ENCODE data around the gene GOLGA7B. TPM values are rescaled to one million over a fixed set of nuclear protein-coding genes. Genes with fewer than 3 reads are reported as not detected.

The GOLGA7B gene
- total RNA-seq, 2 donors from 2014 or later, result 0.18 to 0.27 TPM

DNA sequence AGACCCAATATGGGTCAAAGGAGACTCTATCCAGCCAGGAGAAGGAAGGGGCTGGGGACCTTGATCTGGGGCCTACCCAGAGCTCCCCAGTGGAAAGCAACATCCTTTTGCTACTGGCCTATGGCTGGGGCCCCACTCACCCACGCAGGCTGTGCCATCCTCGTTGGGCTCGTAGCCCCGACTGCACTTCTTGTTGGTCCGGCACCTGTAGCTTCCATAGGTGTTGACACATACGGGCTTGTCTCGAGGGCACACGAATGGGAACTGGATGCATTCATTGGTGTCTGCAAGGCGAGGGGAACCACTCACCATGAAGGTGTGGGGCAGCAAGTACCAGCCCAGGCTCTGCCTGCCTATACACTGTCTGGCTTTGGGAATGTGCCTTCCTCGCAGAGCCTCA is 30.5 kb downstream of the GOLGA7B start:
- H3K27me3 Mint-ChIP-seq (ENCODE audit: insufficient read depth), result peaks cover 14% of the 10 kb centered on the region
- H3K4me3 ChIP-seq (ENCODE audit: low read length), result no peak overlapping the region
- no peak overlapping the region for H3K9ac ChIP-seq (ENCODE audit: extremely low read depth, low read length, poor library complexity, severe bottlenecking)
- no peaks in the 10 kb centered on the region for H3K9me3 ChIP-seq (ENCODE audit: control insufficient read depth, low read length)
- no peaks in the 10 kb centered on the region for H3K9me3 Mint-ChIP-seq
- DNase-seq, result no peak
- no peak overlapping the region for H3K4me3 Mint-ChIP-seq
- no peak overlapping the region for H3K27ac ChIP-seq (ENCODE audit: low read depth, low read length)
- H3K36me3 ChIP-seq (ENCODE audit: control insufficient read depth, insufficient read depth, low read length), result no peaks in the 10 kb centered on the region
- WGBS, 2 experiments (ENCODE audit: insufficient coverage in 1 of 2, insufficient read length in 1 of 2), result 95 to 98% methylated on average over 10 of the region's 10 CpGs
- TF ChIP-seq, protein P1, sequence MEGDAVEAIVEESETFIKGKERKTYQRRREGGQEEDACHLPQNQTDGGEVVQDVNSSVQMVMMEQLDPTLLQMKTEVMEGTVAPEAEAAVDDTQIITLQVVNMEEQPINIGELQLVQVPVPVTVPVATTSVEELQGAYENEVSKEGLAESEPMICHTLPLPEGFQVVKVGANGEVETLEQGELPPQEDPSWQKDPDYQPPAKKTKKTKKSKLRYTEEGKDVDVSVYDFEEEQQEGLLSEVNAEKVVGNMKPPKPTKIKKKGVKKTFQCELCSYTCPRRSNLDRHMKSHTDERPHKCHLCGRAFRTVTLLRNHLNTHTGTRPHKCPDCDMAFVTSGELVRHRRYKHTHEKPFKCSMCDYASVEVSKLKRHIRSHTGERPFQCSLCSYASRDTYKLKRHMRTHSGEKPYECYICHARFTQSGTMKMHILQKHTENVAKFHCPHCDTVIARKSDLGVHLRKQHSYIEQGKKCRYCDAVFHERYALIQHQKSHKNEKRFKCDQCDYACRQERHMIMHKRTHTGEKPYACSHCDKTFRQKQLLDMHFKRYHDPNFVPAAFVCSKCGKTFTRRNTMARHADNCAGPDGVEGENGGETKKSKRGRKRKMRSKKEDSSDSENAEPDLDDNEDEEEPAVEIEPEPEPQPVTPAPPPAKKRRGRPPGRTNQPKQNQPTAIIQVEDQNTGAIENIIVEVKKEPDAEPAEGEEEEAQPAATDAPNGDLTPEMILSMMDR (conservative IDR thresholded peaks at IDR 0.05), result no peak
- peaks cover 8% of the 10 kb centered on the region for H3K4me1 Mint-ChIP-seq
- no peaks in the 10 kb centered on the region for H3K27me3 ChIP-seq (ENCODE audit: control insufficient read depth, insufficient read depth, low read length, poor library complexity, severe bottlenecking)
- no peak overlapping the region for H3K27ac Mint-ChIP-seq
- no peaks in the 10 kb centered on the region for H3K36me3 Mint-ChIP-seq (ENCODE audit: low read depth)
- H3K4me1 ChIP-seq (ENCODE audit: control insufficient read depth, insufficient read depth, low read length), result no peaks in the 10 kb centered on the region

DNA sequence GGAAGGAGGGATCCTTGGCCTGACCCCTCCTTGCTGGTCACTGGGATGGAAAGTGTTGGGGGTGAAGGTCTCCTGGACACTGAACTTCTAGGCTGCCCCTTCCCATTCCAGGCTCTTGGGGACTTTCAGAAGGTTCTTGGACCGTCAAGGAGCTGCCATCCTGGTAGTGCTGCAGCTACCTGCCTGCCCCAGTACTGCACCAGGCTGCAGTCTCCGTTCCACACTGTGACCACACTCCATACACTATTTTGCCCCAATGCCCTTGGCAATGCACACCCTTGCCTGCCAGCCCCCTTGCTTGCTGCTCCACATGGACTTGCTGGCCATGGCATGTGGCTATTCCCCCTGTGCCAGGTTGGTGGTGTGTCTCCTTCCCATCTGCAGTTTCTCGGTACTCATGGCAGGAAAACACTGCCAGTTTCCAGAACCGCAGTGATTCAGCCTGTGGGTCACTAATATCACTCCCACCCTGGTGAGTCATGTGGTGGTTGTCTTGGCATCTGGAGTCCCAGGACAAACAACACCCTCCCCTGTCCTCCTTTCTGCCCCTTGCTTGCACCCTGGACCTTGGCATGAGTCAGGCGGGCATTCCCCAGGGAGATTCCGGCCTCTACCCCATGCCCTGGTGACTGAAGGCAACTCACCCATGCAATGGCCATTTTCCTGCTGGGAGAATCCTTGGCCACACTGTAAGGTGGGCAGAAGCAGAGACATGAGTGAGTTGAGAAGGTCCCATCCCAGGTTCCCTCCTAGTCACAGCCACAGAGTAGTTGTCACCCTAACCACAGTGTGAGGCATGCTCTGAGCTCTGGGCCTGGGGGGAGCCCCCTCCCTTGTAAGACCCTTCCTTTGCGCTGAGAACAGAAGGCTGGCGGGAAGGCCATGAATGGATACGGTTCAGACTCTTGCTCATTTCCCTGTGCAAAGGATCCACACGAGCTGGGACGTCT is 32.8 kb downstream of the GOLGA7B start:
- no peak overlapping the region for H3K4me3 Mint-ChIP-seq
- H3K9ac ChIP-seq (ENCODE audit: extremely low read depth, low read length, poor library complexity, severe bottlenecking), result no peak overlapping the region
- DNase-seq, result no peak
- H3K36me3 Mint-ChIP-seq (ENCODE audit: low read depth), result no peaks in the 10 kb centered on the region
- H3K4me1 ChIP-seq (ENCODE audit: control insufficient read depth, insufficient read depth, low read length), result no peaks in the 10 kb centered on the region
- TF ChIP-seq, protein P1 (conservative IDR thresholded peaks at IDR 0.05), result no peak
- peaks cover 5% of the 10 kb centered on the region for H3K4me1 Mint-ChIP-seq
- 89 to 98% methylated on average over 8 to 11 of the region's 11 CpGs for WGBS, 2 experiments (ENCODE audit: insufficient coverage in 1 of 2, insufficient read length in 1 of 2)
- peaks cover 14% of the 10 kb centered on the region for H3K27me3 Mint-ChIP-seq (ENCODE audit: insufficient read depth)
- H3K4me3 ChIP-seq (ENCODE audit: low read length), result no peak overlapping the region
- H3K27me3 ChIP-seq (ENCODE audit: control insufficient read depth, insufficient read depth, low read length, poor library complexity, severe bottlenecking), result no peaks in the 10 kb centered on the region
- H3K27ac ChIP-seq (ENCODE audit: low read depth, low read length), result no peak overlapping the region
- no peaks in the 10 kb centered on the region for H3K36me3 ChIP-seq (ENCODE audit: control insufficient read depth, insufficient read depth, low read length)
- no peaks in the 10 kb centered on the region for H3K9me3 ChIP-seq (ENCODE audit: control insufficient read depth, low read length)
- H3K27ac Mint-ChIP-seq, result no peak overlapping the region
- no peaks in the 10 kb centered on the region for H3K9me3 Mint-ChIP-seq

DNA sequence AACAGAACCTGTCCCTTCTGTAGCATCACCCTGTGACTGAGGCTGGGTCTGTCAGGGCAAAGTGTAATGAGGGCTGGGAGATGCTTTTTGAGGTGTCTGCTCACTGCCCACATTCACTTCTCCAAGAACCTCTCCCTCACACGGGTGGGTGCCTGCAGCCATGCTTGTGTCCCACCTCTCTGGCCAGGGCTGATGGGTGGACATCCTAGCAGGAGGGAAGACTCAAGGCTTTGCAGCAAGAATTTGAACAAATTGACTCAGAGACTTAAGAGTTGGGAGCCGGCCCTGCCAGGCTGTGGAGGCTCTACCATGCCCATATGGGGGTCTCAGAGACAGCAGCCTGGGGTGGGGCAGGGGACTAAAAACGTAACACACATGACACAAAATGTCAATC is 33.4 kb downstream of the GOLGA7B start:
- Mint-ChIP-seq H3K27me3 (ENCODE audit: insufficient read depth) (peaks cover 14% of the 10 kb centered on the region), H3K4me3 (no peak overlapping the region), H3K4me1 (peaks cover 5% of the 10 kb centered on the region), H3K36me3 (ENCODE audit: low read depth) (no peaks in the 10 kb centered on the region), H3K9me3 (no peaks in the 10 kb centered on the region), H3K27ac (no peak overlapping the region)
- Histone ChIP-seq H3K9ac (ENCODE audit: extremely low read depth, low read length, poor library complexity, severe bottlenecking) (no peak overlapping the region), H3K36me3 (ENCODE audit: control insufficient read depth, insufficient read depth, low read length) (no peaks in the 10 kb centered on the region), H3K27me3 (ENCODE audit: control insufficient read depth, insufficient read depth, low read length, poor library complexity, severe bottlenecking) (no peaks in the 10 kb centered on the region), H3K27ac (ENCODE audit: low read depth, low read length) (no peak overlapping the region), H3K9me3 (ENCODE audit: control insufficient read depth, low read length) (no peaks in the 10 kb centered on the region), H3K4me3 (ENCODE audit: low read length) (no peak overlapping the region), H3K4me1 (ENCODE audit: control insufficient read depth, insufficient read depth, low read length) (no peaks in the 10 kb centered on the region)
- TF ChIP-seq, protein P1 (conservative IDR thresholded peaks at IDR 0.05), result no peak
- DNase-seq, result no peak
- 80 to 87% methylated on average over 1 to 3 of the region's 3 CpGs for WGBS, 2 experiments (ENCODE audit: insufficient coverage in 1 of 2, insufficient read length in 1 of 2)

Measured in endodermal cell (in vitro differentiated cells).